Measurements from ENCODE around the gene CSNK1G2.

The CSNK1G2 gene

DNA sequence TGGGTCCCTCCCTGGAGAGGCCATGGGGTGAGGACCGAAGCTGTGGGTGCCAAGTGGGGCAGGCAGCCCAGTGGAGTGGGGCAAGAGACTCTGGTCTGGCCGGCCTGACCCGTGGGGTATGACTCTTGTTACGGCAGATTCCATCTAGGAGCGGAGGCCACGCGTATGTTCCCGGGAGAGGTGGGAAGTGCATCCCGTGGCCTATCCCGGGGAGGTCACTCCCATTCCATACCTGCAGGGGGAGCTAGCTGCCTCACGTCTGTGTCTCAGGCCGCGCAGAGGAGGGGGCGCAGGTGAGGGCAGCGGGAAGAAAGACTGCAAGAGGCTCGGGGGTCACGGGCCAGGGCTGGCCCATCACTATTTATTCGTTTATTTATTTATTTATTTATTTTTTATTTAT, 4.9 kb downstream of the CSNK1G2 start:
- peak; percentile 11 for DNase-seq

DNA sequence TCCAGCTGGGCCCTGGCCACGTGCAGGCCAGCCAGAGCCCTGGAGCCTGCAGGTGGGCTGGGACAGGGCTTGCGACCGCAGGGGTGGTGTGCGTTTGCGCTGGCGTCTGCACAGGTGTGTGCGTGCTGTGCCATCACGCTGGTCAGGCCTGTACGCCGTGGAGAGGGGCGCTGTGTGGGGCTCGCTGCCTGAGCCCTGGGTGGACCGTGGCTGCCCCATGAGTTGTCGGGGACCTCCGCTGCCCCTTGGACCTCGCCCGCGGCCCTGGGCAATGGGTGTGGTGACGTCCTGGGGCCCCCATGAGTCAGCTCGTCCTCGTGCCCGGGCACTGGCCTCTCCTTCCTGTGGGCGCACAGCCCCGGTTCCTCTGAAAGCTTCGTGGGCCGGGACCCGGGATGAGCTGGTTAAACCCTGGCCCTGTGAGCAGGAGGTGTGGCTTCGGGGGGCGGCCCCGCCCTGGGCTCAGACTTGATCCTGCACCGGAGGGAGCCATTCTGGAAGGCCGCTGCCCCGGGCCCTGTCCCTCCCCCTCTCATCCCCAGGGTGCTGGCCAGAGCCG, 6.8 kb downstream of the CSNK1G2 start:
- DNase-seq, result no peak

DNA sequence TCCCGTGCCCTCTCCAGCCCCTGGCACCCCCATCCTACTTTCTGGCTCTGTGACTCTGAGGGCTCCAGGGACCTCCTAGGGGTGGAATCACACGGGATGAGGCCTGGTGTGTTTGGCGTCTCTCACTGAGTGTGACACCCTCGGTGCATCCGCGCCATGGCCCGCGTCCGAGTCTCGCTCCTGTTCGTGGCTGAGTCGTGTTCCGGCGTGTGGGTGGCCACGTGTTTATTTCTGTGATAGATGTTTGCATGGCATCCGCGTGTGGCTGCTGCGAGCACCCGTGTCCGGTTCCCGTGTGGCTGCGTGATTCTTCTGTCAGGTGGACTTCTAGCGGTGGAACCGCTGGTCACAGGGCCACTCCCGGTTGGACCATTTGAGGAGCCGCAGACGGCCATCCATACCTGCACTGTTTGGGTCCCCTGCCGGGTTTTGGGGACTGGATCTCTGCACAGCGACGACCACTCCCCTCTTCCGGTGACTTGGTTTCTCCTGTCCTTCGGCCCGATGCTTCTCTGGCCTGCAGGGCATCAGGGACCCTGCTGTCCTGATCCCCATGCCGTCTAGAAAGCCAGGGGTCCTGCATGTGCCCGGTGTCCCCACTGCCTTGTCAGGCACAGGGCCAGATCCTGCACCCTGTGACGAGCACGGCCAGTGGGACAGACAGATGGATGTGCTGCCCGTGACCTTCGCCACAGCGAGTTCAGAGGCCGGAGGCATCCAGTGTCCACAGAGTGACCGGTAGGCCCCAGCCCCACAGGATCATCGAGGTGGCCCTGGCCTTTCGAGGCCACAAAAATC, 8.5 kb downstream of the CSNK1G2 start:
- no peak for DNase-seq

GRCh38 chr19:1950640-1951039, 9.7 kb downstream of the CSNK1G2 start:
- no peak for DNase-seq

DNA sequence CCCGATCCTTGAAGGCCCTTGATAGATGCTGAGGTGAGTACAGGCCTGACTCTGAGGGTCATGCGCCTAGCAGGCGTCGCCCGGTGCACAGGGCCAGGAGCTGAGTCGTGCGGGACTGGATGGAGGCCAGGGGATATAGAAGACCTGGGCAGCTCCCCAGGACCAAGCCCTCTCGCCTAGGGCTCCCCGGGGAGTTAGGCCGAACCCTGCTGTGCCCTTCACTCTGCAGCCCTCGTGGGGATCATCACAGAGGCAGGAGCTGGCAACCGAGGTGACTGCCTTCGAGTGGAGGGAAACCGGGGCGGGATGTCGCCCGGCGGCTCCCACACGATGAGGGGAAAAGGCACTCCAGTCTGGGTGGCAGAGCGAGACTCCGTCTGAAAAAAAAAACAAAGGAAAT, 11.7 kb downstream of the CSNK1G2 start:
- DNase-seq, result no peak

- no peak for DNase-seq
These were observed 12.1 kb downstream of the CSNK1G2 start for GRCh38 chr19:1953037-1953436.

- no peak for DNase-seq
These were observed 12.6 kb downstream of the CSNK1G2 start for GRCh38 chr19:1953441-1954094.

DNA sequence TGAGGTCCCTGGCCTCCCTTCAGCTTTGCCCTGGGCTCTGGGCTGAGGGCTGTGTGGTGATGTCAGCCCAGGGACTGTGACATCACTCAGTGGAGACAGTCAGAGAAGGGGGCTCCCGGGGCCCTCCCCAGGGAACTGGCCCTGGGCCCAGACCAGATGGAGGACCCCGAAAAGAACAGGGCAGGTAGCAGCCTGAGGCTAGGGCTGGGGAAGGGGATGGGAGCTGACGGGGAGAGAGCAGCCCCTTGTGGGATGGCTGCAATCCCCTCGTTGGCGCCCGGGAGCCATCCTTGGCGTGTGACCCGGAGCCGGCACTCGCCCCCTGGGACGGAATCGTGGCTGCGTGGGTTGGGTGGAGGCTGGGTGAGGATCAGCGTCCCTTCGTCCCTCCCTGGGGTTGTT, 13.6 kb downstream of the CSNK1G2 start:
- DNase-seq, result no peak

DNA sequence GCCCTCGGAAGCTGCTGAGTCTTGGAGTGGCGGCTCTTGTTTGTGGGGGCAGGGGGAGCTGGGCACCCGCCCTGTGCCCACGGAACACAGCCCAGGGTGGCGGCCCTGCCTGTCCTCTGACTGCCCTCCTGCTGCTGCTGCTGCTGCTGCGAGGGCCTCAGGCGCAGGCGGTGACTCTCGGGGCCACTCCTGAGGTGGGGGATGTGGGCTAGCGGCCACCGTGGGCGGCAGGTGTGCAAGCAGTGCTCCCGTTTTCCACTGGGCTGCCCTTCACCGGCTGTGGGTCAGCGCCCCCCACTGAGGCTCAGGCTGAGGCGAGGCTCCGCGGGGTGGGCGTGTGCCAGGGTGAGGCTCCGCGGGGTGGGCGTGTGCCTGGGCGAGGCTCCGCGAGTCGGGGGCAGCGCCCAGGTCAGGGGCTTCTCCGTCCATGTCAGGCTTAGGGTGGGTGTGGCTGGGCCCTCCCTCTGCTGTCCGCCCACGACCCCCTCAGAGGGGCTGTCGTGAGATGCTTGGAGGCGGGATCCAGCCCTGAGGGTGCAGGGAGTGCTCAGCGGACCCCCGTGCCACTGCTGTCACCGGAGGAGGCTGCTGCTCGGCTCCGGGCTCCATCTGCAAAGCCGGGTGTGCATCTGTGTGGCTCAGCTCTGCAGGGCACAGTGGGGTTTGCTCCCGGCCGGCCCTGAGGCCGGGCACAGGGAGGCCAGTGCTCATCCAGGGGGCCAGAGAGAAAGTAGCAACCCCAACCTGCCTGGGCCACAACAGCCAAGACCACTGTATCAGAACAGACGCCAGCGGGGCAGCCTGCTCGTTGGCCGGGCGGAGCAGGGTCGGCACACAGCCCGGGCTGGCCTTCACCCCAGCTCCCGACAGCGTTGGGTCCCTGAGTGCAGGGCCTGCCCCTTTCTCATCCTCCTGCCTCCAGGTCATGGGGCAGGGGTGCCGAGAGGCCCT, 14.5 kb downstream of the CSNK1G2 start:
- no peak for DNase-seq

- no peak for DNase-seq
These were observed 15.1 kb downstream of the CSNK1G2 start for GRCh38 chr19:1956122-1956494.

DNA sequence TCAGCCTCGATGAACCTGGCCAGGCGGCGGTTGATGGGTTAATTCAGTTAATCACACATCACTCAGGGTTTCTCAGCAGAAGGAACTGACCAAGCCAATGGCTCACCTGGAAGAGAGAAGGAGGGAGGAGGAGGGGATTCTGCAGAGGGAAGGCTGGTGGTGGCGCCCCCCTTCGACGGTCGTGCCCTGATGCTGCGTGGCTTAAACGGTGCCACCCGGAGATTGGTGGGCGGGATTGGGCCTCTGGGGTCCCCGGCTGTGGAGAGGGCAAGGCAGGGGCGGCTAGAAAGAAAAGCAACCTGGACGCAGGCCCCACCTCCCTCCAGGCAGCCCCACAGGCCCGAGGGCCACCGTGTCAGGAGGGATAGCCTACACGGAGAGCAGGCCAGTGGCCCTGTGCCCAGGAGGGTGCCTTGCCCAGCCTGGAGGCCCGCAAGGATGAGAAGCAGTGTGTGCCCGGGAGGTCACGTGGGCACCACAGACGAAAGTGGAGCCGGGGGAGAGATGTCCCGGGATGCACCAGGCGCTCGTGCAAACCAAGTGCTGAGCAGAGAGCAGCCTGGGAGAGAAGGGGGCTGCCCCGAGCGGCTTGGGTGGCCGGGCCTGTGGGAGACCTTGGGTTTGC, 16.0 kb downstream of the CSNK1G2 start:
- no peak for DNase-seq

- no peak for DNase-seq
These were observed 16.7 kb downstream of the CSNK1G2 start for GRCh38 chr19:1957562-1958248.

DNA sequence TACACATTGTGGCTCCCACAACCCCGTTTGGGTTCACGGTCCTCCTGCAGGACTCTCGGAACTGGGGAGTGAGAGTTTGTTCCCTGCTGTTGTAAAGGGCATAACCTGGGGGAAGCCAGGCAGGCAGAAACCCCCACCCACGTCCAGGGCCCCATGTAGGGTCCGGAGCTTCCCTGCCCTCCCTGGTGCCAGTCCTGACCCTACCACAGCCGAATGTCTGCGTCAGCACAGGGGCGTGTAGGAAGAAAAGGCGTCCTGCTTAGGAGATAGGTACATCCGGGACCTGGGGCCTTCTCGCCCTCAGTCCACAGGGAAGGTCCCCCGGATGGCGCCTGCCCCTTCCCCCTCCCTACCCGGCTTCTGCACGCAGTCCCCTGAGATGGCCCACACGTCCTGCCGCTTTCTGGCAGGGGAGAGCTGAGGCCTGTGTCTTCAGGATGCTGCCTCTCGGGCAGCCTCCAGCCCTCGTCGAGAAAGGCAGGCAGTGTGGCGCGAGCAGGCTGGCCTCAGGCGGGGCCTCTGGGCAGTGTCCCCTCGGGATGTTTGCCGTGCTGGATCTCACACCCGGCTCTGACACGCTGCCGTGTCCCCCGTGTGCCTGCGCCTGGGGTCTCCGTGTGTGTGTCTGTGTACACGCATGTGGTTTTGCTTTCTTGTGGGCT, 19.1 kb downstream of the CSNK1G2 start:
- no peak for DNase-seq

DNA sequence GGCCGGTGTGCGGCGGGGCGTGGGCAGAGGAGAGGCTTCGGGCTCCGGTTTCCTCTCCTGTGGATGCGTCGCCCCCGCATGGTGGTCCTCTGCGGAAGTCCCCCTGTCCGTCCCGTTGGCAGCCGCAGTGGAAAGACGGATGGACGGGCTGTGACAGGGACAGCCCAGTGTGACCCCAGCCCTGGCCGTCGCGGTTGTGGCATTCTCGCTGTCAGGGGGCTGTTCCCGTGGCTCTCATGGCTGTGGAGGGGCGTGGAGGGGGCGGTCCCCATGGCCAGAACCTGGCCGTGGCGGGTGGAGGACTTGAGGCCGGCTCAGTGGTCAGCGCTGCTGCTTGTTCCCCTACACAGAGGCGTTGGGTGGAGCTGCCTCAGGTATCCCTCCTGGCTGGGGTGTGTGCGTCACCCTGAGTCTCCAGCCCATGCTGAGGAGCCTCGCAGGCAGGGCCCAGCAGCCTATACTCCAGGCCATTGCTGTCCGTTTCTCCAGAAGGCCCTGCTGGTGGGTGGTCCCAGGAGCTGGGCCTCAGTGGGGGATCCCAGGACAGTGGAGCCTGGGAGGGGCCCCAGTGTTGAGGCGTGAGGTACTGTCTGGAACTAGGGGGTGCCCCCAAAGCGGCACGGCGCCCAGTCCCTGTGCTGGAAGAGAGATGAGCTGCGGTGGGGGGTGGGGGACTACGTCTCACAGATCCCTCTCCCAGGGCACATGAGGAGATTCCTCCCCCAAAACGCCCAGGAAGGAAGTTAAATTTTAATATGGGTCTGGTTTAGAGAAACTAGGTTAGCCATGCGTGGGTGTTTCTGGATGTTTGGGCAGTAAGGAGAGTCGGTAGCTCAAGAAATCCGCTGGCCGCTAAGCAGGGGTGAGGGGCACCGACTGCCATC, 20.3 kb downstream of the CSNK1G2 start:
- no peak for DNase-seq

GRCh38 chr19:1962674-1963073, 21.7 kb downstream of the CSNK1G2 start:
- DNase-seq, result no peak

DNA sequence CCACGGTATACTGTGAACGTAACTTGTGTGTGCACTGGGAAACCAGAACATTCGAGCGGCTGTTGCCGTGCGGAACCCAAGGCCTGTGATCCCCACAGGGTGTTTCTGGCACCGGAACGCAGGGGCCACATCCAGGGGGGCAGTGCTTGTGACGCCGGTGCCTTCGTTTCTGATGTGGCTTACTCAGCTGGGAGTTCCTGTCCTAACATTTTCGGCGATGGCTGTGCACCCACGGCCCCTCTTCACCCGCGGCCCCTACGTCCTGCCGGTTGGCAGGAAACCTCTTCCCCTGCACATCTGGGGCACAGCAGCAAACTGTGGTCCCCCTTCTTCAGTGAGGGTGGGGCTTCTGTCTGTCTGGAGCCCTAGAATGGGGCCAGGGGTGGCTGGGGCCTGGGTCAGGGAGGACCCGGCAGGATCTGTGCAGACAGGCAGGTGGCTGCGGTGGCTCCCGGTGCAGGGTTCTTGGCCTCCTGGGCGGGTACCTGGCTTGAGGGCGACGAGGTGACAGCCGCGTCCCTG, 26.2 kb downstream of the CSNK1G2 start:
- no peak for DNase-seq

DNA sequence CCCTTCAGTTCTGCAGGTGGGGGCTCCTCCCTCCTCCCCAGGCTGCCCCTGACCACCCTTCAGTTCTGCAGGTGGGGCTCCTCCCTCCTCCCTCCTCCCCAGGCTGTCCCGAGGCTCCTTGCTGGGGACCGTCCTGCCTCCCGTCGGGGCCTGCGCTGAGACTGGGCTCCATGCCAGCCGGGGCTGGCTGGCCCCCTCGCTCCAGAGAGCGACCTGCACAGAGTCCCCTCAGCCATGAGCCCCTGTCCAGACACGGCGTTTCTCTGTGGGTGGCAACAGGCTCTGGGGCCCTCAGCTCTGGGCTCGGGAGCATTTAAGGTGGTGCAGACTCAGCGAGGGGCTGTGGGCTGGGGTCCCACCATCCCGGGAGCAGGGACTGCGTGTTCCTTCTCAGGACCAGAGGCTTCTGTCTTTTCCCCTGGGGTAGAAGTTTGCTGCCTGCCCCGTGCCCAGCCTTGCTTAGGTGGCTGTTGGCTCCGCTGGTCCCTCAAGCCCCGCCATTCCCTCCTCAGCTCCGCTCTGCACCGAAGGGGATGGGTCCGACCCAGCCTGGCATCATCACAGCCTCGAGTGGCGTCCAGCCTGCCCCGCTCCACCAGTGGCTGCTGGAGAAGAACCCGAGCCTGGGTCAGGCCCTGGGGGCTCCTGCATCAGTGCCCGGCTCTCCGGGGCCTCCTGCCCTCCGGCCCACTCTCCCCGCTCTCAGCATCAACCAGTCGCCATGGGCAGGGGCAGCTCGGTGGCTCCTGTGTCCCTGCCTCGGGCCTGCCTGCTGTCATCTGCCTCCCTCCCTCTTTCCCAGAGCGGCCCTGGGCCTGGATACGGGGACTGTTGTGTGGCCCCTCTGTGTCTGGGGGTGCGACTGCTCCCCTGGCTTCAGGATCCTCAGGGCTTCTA, 27.6 kb downstream of the CSNK1G2 start:
- DNase-seq, result no peak

DNA sequence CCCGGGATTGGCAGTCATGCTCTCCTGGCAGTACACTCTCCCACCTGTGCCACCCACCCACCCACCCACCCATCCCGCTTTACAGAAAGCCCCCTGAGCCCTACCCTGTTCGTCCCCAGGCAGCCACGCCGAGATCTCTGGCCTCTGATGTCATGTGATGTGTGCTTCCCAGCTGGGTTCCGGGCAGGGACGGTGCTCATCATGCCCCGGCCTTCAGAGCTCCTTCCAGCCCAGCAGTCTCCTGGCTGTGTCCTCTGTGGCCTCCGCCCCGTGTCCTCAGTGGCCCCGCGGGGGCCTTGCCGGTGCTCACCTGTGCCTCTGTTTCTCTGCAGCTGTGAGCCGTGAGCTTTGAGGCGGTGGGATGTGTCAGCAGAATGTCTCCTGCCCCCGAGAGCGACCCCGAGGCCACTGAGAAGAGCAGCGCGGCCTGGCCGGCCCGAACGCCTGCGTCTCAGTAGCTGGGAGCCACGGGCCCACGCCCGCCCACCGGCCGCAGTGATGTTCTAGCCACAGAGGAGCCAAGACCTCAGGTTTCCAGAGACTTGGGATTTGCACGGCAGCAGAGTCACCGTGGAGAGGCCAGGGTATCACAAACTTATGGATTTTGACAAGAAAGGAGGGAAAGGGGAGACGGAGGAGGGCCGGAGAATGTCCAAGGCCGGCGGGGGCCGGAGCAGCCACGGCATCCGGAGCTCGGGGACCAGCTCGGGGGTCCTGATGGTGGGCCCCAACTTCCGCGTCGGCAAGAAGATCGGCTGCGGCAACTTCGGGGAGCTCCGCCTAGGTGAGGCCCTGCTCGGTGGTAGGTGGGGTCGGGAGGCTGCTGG, 28.4 kb downstream of the CSNK1G2 start:
- no peak for DNase-seq

Data from NCI-H146 (cell line).